ENCODE results near the gene MYH9.

The MYH9 gene

DNA sequence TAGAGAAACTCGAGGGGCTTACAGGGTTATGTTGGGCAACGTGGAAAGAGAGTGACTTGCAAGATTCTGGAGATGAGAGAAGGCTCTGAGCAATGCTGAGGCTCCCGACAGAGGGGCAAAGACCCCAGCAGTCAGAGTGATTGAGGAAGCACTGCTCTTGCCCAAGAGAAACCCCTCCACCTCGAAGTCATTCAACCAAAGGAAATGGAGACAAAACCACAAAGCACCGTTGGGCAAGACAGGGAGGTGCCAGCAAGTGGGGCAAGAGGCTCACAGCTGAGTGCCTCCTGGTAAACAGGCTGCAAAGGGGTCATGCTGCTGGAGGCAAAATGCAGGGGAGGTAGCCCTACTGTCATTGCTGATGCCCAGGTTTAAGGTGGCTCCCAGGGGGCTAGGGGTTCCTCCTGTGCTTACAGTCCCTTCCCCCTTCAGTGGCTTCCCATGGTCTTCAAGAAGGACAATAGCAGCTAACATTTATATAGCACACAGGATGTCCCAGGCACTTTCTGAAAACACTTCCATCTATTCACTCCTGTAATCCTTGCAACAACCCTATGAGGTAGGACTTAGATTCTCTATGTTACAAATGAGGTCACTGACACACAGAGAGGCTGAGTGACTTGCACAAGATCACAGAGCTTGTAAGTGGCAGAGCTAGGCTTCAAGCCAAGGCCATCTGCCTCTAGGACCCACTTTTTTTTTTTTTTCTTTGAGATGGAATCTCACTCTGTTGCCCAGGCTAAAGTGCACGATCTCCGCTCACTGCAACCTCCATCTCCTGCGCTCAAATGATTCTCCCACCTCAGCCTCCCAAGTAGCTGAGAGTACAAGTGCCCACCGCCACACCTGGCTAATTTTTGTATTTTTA, 18.1 kb upstream of the MYH9 start:
- TF ChIP-seq, protein P1, sequence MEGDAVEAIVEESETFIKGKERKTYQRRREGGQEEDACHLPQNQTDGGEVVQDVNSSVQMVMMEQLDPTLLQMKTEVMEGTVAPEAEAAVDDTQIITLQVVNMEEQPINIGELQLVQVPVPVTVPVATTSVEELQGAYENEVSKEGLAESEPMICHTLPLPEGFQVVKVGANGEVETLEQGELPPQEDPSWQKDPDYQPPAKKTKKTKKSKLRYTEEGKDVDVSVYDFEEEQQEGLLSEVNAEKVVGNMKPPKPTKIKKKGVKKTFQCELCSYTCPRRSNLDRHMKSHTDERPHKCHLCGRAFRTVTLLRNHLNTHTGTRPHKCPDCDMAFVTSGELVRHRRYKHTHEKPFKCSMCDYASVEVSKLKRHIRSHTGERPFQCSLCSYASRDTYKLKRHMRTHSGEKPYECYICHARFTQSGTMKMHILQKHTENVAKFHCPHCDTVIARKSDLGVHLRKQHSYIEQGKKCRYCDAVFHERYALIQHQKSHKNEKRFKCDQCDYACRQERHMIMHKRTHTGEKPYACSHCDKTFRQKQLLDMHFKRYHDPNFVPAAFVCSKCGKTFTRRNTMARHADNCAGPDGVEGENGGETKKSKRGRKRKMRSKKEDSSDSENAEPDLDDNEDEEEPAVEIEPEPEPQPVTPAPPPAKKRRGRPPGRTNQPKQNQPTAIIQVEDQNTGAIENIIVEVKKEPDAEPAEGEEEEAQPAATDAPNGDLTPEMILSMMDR (IDR thresholded peaks at IDR 0.05; ENCODE audit: insufficient read depth, low read length, missing control alignments) = no peak
- ChIA-PET CTCF (no interaction called here), POLR2A (interaction anchor here (0.7 kb wide), 1 partner anchor 56 kb away, joined by 3 read pairs; no protein-coding TSS in a partner anchor)
- DNase-seq (ENCODE audit: low read depth, low spot score) = no peak
- H3K4me3 ChIP-seq (ENCODE audit: low read depth, low read length) = no peak overlapping the region

DNA sequence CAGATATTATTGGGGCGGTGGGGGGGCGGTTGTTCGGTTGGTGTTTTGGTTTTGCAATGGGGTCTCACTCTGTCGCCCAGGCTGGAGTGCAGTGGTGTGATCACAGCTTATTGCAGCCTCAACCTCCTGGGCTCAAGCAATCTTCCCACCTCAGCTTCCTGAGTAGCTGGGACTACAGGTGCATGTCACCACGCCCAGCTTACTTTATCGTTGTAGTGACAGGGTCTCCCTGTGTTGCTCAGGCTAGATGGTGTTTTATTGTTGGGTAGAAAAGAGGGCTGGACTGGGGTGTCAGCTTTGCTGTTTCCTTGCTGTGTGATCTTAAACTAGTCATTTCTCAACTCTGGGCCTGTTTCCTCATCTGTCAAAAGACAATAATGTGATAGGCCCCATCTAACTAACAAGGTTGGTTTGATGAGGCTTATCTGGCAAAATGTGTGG, 17.5 kb upstream of the MYH9 start:
- TF ChIP-seq, protein P1 (IDR thresholded peaks at IDR 0.05; ENCODE audit: insufficient read depth, low read length, missing control alignments) = no peak
- ChIA-PET CTCF (no interaction called here), POLR2A (interaction anchor here (0.7 kb wide), 1 partner anchor 57 kb away, joined by 3 read pairs; no protein-coding TSS in a partner anchor)
- no peak for DNase-seq (ENCODE audit: low read depth, low spot score)
- H3K4me3 ChIP-seq (ENCODE audit: low read depth, low read length) = no peak overlapping the region

DNA sequence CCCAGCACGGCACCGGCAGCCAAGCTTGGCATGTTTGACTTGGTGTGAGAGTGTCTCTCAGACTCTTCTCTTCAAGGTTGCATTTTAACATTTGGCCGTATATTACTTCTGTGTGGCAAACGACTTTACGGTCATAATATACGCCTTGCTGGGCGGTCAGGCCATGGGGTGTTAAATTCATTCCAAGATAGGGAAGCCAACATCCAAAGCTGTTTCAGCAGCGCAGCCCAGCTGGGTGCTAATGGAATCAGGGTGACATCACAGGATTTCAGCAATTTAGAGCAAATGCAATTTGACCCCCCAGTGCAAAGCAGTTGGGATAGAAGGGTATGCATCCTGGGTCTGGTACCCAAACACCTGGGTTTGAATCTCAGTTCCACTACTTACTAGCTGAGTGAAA, 16.7 kb upstream of the MYH9 start:
- POLR2A ChIA-PET = no interaction called here
- CTCF ChIA-PET = no interaction called here
- TF ChIP-seq, protein P1 (IDR thresholded peaks at IDR 0.05; ENCODE audit: insufficient read depth, low read length, missing control alignments) = no peak
- no peak overlapping the region for H3K4me3 ChIP-seq (ENCODE audit: low read depth, low read length)
- DNase-seq (ENCODE audit: low read depth, low spot score) = no peak

DNA sequence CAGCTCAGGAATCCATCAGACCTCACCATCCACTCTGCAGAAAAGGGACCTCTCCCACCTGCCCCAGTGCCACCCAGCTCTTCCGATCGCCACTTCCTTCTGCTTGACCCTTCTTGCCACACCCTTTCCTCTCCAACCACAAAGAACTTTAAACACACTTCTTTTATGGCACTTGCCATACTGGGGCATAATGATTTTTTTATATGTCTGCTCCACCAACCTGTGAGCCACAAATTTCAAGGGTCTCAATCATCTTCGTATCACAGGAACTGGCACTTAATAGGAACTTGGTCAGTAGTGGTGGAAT, 11.7 kb upstream of the MYH9 start:
- CTCF ChIA-PET = interaction anchor here (1.9 kb wide), 1 partner anchor 21 kb away, joined by 5 read pairs; no protein-coding TSS in a partner anchor
- H3K4me3 ChIP-seq (ENCODE audit: low read depth, low read length) = no peak overlapping the region
- no peak for DNase-seq (ENCODE audit: low read depth, low spot score)
- TF ChIP-seq, protein P1 (IDR thresholded peaks at IDR 0.05; ENCODE audit: insufficient read depth, low read length, missing control alignments) = no peak
- POLR2A ChIA-PET = no interaction called here

DNA sequence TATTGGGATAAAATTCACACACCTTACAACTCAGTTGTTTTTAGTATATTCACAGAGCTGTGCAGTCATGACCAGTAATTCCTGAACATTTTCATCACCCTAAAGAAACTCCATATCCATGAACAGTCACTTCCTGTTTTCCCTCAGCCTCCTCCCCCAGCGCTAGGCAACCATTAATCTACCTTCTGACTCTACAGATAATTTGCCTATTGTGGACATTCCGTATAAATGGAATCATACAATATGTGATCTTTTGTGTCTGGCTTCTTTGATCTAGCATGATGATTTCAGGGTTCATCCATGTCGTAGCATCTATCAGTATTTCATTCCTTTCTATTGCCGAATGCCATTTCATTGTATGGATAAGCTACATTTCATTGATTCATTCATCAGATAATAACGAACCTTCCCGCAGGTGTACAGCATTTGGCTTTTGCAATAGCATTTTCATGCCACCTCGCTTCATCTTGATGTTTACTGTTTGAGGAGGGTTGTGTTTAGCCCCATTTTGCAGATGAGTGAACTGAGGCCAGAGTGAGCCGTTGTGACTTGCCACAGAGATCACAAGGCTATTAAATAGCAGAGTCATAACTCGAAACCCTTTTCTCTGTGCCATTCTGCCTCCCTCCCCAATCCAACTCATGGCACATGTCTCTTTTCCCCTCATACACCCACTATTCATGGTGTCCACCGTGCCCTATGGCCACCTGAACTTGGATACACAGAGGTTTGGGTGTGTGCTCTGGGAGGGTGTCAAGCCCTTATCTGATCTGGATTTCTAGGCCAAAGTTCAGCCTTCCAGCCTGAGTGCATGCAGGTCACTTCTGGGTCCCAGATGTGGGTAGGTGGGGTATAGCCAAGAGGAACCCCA, 11.1 kb upstream of the MYH9 start:
- ChIA-PET POLR2A (interaction anchor here (0.9 to 1.3 kb wide), 2 partner anchors 11 to 21 kb away, joined by 3 to 6 read pairs; partner anchors contain the start of gene MYH9), CTCF (interaction anchor here (0.9 to 2.0 kb wide), 4 partner anchors 21 to 117 kb away, joined by 3 to 10 read pairs (median 4); no protein-coding TSS in a partner anchor)
- no peak for DNase-seq (ENCODE audit: low read depth, low spot score)
- TF ChIP-seq, protein P1 (IDR thresholded peaks at IDR 0.05; ENCODE audit: insufficient read depth, low read length, missing control alignments) = no peak
- H3K4me3 ChIP-seq (ENCODE audit: low read depth, low read length) = no peak overlapping the region

All from AG04449 (cell line).